RWPE1 (cell line): ENCODE measurements around the gene MICU1.

Experiments used
- CTCF ChIA-PET: fragments of 350-600 bp; sonication (Branson Sonifier 250); formaldehyde crosslinking; extraction: SDS; loops from one replicate; lab custom pipeline; 2021; lab: Yijun Ruan, JAX
- POLR2A ChIA-PET: fragments of 400-600 bp; formaldehyde crosslinking; extraction: SDS; loops from one replicate; lab custom pipeline; 2020; ENCODE audit warnings: antibody characterized with exemption; ENCODE audit not compliant: low non-redundant PET; lab: Yijun Ruan, JAX
- DNase-seq: peaks from one replicate; pipeline ENCODE4 v3.0.0; 2012; ENCODE audit warnings: low spot score
- H3K27ac ChIP-seq: fragments of 450-650 bp; 2 replicates; pipeline ENCODE4 v1.5.1; 2017
- TF ChIP-seq, protein P1 (sequence below): fragments of 450-650 bp; conservative IDR thresholded peaks from 2 replicates; pipeline ENCODE4 v1.5.1; 2017; ENCODE audit warnings: low read depth, mild to moderate bottlenecking

Gene MICU1

DNA sequence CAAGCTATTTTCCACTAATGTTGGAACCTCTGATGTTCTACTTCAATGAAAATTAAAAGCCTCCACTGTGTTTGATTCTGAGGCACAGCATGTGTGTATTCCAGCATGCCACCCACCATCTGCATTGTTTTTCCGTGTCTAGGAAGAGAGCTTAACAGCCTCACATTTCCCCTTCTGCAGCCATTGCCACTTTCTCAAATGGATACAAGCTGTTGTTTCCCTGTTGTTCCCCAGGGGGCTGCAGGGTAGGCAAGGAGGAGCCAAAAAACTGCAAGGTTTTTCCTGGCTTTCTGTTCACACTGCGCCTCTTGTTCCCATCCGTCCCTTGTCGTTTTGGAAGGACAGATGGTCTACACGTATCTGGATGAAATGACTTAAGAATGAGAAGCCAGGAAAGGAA lies 198.9 kb downstream of the MICU1 start:
- TF ChIP-seq, protein P1, sequence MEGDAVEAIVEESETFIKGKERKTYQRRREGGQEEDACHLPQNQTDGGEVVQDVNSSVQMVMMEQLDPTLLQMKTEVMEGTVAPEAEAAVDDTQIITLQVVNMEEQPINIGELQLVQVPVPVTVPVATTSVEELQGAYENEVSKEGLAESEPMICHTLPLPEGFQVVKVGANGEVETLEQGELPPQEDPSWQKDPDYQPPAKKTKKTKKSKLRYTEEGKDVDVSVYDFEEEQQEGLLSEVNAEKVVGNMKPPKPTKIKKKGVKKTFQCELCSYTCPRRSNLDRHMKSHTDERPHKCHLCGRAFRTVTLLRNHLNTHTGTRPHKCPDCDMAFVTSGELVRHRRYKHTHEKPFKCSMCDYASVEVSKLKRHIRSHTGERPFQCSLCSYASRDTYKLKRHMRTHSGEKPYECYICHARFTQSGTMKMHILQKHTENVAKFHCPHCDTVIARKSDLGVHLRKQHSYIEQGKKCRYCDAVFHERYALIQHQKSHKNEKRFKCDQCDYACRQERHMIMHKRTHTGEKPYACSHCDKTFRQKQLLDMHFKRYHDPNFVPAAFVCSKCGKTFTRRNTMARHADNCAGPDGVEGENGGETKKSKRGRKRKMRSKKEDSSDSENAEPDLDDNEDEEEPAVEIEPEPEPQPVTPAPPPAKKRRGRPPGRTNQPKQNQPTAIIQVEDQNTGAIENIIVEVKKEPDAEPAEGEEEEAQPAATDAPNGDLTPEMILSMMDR, result no peak
- no peak for DNase-seq
- POLR2A ChIA-PET, result no interaction called here
- CTCF ChIA-PET, result interaction anchor here (0.6 to 0.7 kb wide), 2 partner anchors 202 to 633 kb away, joined by 4 to 6 read pairs; no protein-coding TSS in a partner anchor
- no peak overlapping the region for H3K27ac ChIP-seq

DNA sequence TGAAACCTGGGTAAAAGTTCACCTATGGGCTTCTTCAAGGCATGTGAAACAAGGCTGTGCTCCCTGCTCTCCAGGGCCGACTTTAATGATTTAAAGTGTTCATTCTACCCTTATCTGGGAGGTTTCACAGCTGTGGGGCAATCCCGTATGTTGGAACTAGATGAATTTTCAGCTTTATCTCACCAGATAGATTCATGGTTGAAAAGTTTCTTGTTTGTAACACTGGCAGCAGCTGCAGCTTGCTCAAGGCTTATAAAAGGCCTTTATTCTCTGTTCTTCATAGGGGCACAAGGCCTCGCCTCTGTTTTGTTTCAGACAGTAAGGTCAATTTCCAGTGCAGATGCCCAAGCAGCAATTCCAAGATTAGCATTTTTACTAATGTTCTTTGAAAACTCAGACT lies 200.7 kb downstream of the MICU1 start:
- ChIA-PET POLR2A (no interaction called here), CTCF (no interaction called here)
- H3K27ac ChIP-seq, result no peak overlapping the region
- no peak for DNase-seq
- TF ChIP-seq, protein P1, result no peak

DNA sequence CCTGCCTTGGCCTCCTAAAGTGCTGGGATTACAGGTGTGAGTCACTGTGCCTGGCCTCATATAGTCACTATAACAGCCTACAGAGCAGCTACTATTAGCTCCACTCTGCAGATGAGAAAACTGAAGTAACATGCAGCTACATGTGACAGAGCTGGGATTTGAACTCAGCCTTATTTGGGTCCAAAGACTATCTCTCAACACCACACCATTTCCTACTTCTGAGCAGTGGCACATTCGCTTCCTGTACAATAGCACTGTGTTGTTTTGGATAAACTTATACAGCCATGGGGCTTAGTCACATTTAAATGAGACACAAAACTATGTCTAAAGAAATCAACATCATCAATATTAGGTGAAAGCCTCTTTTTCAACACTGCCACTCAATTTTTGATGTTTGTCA lies 201.3 kb downstream of the MICU1 start:
- CTCF ChIA-PET, result no interaction called here
- TF ChIP-seq, protein P1, result no peak
- POLR2A ChIA-PET, result no interaction called here
- H3K27ac ChIP-seq, result no peak overlapping the region
- no peak for DNase-seq

DNA sequence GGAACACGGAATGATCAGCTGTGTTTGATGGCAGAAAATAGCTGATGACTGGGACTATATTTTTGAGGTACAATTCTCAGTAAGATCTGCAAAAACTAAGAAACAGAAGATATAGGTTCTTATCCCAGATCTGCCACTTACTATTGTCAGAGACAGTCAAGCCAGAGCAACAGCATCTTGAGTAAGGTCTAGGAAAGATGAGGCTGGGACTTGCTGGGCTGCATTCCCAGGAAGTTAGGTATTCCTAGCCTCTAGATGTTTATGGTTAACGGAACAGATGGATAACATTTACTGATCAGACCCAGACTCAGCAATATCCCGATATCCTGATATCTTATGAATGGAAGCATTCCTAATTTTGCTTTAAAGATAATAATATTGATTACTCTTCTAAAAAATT lies 202.5 kb downstream of the MICU1 start:
- CTCF ChIA-PET, result interaction anchor here (0.6 kb wide), 1 partner anchor 715 kb away, joined by 4 read pairs; no protein-coding TSS in a partner anchor
- no peak overlapping the region for H3K27ac ChIP-seq

DNA sequence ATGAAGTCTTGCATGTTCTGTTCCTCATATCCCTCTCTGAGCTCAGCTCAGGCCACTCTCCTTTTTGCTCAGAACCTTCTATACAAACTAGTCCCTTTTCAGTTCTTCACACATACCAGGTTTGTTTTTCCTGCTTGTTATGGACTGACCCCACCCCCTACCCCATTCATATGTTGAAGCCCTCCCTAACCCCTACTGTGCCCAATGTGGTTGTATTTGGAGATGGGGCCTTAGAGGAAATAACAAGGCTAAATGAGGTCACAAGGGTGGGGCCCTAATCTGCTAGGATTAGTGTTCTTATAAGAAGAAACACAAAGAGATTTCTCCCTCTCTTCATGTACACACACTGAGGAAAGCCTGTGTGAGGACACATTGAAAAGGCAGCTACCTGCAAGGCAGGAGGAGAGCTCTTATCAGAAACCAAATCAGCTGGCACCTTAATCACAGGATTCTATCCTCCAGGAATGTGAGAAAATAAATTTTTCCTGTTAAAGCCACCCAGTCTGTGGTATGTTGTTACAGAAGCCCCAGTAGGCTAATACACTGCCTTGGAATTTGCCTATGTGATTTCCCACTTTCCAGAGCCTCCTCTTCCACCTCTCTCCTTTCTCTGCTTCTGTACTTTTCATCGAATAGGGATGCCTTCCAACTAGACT lies 203.9 kb downstream of the MICU1 start:
- no peak for DNase-seq
- ChIA-PET POLR2A (no interaction called here), CTCF (interaction anchor here (0.9 to 1.0 kb wide), 2 partner anchors 9 to 387 kb away, joined by 4 to 7 read pairs; no protein-coding TSS in a partner anchor)
- no peak overlapping the region for H3K27ac ChIP-seq
- TF ChIP-seq, protein P1, result no peak

More for the DNA sequence above, 202.5 kb downstream of the MICU1 start:
- TF ChIP-seq, protein P1, result no peak
- DNase-seq, result no peak
- POLR2A ChIA-PET, result no interaction called here

DNA sequence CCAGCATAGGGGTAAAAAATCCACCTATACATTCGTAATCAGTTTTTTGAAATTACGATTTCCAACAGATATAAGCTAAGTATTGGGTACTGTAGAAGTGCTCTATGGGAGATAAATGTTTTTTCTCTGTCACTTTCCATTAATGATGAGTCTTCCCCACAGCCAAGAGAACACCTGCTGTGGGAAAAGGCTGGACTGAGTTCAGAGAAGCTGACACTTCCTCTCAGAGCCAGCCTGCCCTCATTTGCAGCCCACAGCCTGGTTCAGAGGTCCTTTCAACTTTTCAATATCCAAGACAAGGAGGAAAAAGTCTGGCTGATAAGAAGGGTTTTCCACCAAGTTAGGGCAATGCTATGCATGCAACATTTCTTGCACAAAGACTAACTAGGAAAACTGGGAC lies 206.6 kb downstream of the MICU1 start:
- ChIA-PET CTCF (interaction anchor here (0.6 kb wide), 1 partner anchor 14 kb away, joined by 5 read pairs; no protein-coding TSS in a partner anchor), POLR2A (no interaction called here)
- H3K27ac ChIP-seq, result no peak overlapping the region
- DNase-seq, result no peak
- TF ChIP-seq, protein P1, result no peak
